Measurements from ENCODE around the gene CPEB4. TPM values are rescaled to one million over a fixed set of nuclear protein-coding genes. Genes with fewer than 3 reads are reported as not detected.

The CPEB4 gene
- total and polyA plus RNA-seq, 9 of the 15 experiments (the other 6 are each of a cell fraction or from before 2014, with no cell fraction given), result 7.4 to 21.3 (median 12.4) TPM

DNA sequence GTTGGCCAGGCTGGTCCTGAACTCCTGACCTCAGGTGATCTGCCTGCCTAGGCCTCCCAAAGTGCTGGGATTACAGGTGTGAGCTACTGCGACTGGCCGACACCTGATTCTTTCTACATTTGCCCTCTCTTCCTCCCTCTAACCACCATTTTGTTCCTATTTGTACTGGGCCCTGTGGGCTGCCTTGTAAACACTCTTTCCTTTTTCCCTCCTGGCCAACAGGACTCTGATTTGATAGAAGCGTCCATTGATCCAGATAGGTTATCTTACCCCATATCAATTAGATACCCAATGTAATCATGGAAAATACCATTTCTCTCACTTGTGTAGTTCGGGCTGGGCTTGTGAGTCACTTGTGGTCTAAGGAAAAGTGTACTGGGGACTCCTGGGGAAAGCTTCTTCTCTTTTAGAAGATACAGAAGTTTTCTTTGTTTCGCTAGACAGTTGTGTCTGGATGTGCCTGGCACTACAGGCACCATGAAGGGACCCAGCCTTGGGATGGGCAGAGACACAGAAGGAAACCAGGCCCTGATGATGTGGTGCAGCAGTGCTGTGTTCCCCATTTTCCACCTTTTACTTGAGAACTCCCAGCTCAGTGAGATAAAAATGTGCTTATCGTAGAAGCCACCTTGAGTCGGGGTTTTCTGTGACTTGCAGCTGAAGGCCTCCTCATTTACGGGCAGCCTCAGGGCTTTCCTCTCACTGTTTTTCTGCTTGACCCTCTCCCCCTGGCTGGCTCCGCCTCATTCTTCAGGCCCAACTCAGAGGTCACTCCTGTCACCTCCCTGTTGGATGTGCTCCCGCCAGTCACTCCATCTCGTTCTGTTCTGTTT lies 32.8 kb upstream of the CPEB4 start (continued):
- TF ChIP-seq, protein P1, sequence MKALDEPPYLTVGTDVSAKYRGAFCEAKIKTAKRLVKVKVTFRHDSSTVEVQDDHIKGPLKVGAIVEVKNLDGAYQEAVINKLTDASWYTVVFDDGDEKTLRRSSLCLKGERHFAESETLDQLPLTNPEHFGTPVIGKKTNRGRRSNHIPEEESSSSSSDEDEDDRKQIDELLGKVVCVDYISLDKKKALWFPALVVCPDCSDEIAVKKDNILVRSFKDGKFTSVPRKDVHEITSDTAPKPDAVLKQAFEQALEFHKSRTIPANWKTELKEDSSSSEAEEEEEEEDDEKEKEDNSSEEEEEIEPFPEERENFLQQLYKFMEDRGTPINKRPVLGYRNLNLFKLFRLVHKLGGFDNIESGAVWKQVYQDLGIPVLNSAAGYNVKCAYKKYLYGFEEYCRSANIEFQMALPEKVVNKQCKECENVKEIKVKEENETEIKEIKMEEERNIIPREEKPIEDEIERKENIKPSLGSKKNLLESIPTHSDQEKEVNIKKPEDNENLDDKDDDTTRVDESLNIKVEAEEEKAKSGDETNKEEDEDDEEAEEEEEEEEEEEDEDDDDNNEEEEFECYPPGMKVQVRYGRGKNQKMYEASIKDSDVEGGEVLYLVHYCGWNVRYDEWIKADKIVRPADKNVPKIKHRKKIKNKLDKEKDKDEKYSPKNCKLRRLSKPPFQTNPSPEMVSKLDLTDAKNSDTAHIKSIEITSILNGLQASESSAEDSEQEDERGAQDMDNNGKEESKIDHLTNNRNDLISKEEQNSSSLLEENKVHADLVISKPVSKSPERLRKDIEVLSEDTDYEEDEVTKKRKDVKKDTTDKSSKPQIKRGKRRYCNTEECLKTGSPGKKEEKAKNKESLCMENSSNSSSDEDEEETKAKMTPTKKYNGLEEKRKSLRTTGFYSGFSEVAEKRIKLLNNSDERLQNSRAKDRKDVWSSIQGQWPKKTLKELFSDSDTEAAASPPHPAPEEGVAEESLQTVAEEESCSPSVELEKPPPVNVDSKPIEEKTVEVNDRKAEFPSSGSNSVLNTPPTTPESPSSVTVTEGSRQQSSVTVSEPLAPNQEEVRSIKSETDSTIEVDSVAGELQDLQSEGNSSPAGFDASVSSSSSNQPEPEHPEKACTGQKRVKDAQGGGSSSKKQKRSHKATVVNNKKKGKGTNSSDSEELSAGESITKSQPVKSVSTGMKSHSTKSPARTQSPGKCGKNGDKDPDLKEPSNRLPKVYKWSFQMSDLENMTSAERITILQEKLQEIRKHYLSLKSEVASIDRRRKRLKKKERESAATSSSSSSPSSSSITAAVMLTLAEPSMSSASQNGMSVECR (CRISPR knock-in tag; IDR thresholded peaks at IDR 0.05), result no peak
- TF ChIP-seq, protein P2, sequence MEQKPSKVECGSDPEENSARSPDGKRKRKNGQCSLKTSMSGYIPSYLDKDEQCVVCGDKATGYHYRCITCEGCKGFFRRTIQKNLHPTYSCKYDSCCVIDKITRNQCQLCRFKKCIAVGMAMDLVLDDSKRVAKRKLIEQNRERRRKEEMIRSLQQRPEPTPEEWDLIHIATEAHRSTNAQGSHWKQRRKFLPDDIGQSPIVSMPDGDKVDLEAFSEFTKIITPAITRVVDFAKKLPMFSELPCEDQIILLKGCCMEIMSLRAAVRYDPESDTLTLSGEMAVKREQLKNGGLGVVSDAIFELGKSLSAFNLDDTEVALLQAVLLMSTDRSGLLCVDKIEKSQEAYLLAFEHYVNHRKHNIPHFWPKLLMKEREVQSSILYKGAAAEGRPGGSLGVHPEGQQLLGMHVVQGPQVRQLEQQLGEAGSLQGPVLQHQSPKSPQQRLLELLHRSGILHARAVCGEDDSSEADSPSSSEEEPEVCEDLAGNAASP (IDR thresholded peaks at IDR 0.05), result no peak
- TF ChIP-seq ZNF354B (CRISPR knock-in tag; IDR thresholded peaks at IDR 0.05), result no peak; the same call in 1 of the 2 replicates
- TF ChIP-seq SPI1 (IDR thresholded peaks at IDR 0.05; ENCODE audit: borderline replicate concordance, low read depth, low read length), result peak; percentile 93
- TF ChIP-seq THRAP3 (IDR thresholded peaks at IDR 0.05; ENCODE audit: borderline replicate concordance), result no peak
- TF ChIP-seq, protein P3, sequence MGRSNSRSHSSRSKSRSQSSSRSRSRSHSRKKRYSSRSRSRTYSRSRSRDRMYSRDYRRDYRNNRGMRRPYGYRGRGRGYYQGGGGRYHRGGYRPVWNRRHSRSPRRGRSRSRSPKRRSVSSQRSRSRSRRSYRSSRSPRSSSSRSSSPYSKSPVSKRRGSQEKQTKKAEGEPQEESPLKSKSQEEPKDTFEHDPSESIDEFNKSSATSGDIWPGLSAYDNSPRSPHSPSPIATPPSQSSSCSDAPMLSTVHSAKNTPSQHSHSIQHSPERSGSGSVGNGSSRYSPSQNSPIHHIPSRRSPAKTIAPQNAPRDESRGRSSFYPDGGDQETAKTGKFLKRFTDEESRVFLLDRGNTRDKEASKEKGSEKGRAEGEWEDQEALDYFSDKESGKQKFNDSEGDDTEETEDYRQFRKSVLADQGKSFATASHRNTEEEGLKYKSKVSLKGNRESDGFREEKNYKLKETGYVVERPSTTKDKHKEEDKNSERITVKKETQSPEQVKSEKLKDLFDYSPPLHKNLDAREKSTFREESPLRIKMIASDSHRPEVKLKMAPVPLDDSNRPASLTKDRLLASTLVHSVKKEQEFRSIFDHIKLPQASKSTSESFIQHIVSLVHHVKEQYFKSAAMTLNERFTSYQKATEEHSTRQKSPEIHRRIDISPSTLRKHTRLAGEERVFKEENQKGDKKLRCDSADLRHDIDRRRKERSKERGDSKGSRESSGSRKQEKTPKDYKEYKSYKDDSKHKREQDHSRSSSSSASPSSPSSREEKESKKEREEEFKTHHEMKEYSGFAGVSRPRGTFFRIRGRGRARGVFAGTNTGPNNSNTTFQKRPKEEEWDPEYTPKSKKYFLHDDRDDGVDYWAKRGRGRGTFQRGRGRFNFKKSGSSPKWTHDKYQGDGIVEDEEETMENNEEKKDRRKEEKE (IDR thresholded peaks at IDR 0.05; ENCODE audit: borderline replicate concordance in 1 of 2, control insufficient read depth in 1 of 2, low read depth in 2 of 2, low read length in 1 of 2), result no peak
- no peak for TF ChIP-seq RBM25 (IDR thresholded peaks at IDR 0.05; ENCODE audit: low read depth, low read length, severe bottlenecking)
- no peak for TF ChIP-seq SETDB1 (IDR thresholded peaks at IDR 0.05; ENCODE audit: low read length)
- no peak for TF ChIP-seq ZBTB43 (CRISPR knock-in tag; IDR thresholded peaks at IDR 0.05)
- no peak for TF ChIP-seq MEIS2 (IDR thresholded peaks at IDR 0.05; ENCODE audit: partially characterized antibody)
- TF ChIP-seq PHB2 (IDR thresholded peaks at IDR 0.05; ENCODE audit: low read depth), result peak; percentile 76
- no peak for TF ChIP-seq ZNF347 (CRISPR knock-in tag; IDR thresholded peaks at IDR 0.05; ENCODE audit: low read depth)
- TF ChIP-seq ZNF444 (CRISPR knock-in tag; IDR thresholded peaks at IDR 0.05), result no peak
- TF ChIP-seq FOXJ3 (CRISPR knock-in tag; IDR thresholded peaks at IDR 0.05), result no peak
- TF ChIP-seq, protein P4, sequence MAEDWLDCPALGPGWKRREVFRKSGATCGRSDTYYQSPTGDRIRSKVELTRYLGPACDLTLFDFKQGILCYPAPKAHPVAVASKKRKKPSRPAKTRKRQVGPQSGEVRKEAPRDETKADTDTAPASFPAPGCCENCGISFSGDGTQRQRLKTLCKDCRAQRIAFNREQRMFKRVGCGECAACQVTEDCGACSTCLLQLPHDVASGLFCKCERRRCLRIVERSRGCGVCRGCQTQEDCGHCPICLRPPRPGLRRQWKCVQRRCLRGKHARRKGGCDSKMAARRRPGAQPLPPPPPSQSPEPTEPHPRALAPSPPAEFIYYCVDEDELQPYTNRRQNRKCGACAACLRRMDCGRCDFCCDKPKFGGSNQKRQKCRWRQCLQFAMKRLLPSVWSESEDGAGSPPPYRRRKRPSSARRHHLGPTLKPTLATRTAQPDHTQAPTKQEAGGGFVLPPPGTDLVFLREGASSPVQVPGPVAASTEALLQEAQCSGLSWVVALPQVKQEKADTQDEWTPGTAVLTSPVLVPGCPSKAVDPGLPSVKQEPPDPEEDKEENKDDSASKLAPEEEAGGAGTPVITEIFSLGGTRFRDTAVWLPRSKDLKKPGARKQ (CRISPR knock-in tag; IDR thresholded peaks at IDR 0.05), result no peak
